K562 (cell line): ENCODE data around the gene TMEM45A.

Experiments
- CBFB ChIP-seq: sonication (generic); formaldehyde crosslinking; IDR thresholded peaks from 2 replicates; pipeline ENCODE4 v1.4.0; 2020; ENCODE audit warnings: mild to moderate bottlenecking, missing genetic modification reagents
- CTCF ChIP-seq, 3 experiments: IDR thresholded peaks in 2 of 3; conservative IDR thresholded peaks in 1 of 3; 2 replicates each; pipeline ENCODE4 v1.5.1; 2011 to 2012; ENCODE audit warnings: low read length in 3 of 3, mild to moderate bottlenecking in 3 of 3, control low read depth in 2 of 3, improper control_type of control experiment in 1 of 3, inconsistent platforms in 1 of 3, low read depth in 1 of 3, mixed read lengths in 1 of 3, moderate library complexity in 1 of 3; ENCODE audit not compliant: insufficient read depth in 2 of 3
- GTF2F1 ChIP-seq: IDR thresholded peaks from 2 replicates; pipeline ENCODE4 v1.6.1; 2011; ENCODE audit warnings: low read depth, low read length, improper control_type of control experiment
- ZNF263 ChIP-seq: sonication (generic); formaldehyde crosslinking; IDR thresholded peaks from 2 replicates; pipeline ENCODE4 v1.8.0; 2022; ENCODE audit warnings: mild to moderate bottlenecking, missing genetic modification reagents, borderline replicate concordance

GRCh38 chr3:100614941-100615340, 122.5 kb downstream of the TMEM45A start:
- TF ChIP-seq CBFB (CRISPR knock-in tag) (no peak), CTCF (IDR thresholded peaks at IDR 0.05 in 2 of 3, conservative IDR thresholded peaks at IDR 0.05 in 1 of 3; ENCODE audit: insufficient read depth in 2 of 3, low read depth in 1 of 3, low read length in 3 of 3) (no peak), ZNF263 (CRISPR knock-in tag) (no peak), GTF2F1 (no peak)
